Esophagus (tissue), 2 donors: Measurements from ENCODE around the gene SUGCT. TPM values are rescaled to one million over a fixed set of nuclear protein-coding genes. Genes with fewer than 3 reads are reported as not detected.
"Not testable (repeated sequence)": the region's sequence is repeated elsewhere in the genome, so short reads cannot be mapped to it uniquely, and the experiment has no call there.

Experiments
- H3K27ac ChIP-seq, 2 donors: one replicate each; pipeline ENCODE4 v1.5.1; 2013; ENCODE audit warnings: low read depth in 2 of 2, mild to moderate bottlenecking in 2 of 2, inconsistent platforms in 1 of 2, low read length in 1 of 2, moderate library complexity in 1 of 2
- H3K27me3 ChIP-seq, 2 donors: one replicate each; pipeline ENCODE4 v1.6.1; 2013; ENCODE audit warnings: low read length in 2 of 2, control low read depth in 1 of 2, mild to moderate bottlenecking in 1 of 2; ENCODE audit not compliant: insufficient read depth in 2 of 2, control insufficient read depth in 1 of 2
- H3K36me3 ChIP-seq, 2 donors: one replicate each; pipeline ENCODE4 v1.6.1; 2013; ENCODE audit warnings: low read length in 1 of 2; ENCODE audit not compliant: control insufficient read depth in 2 of 2, insufficient read depth in 2 of 2
- H3K4me1 ChIP-seq, 2 donors: one replicate each; pipeline ENCODE4 v1.6.1; 2013; ENCODE audit warnings: low read length in 1 of 2; ENCODE audit not compliant: control insufficient read depth in 2 of 2, insufficient read depth in 2 of 2
- H3K4me3 ChIP-seq, 2 donors: one replicate each; pipeline ENCODE4 v1.5.1; 2013; ENCODE audit warnings: low read length in 2 of 2, mild to moderate bottlenecking in 2 of 2, low read depth in 1 of 2, moderate library complexity in 1 of 2
- H3K9me3 ChIP-seq, 2 donors: one replicate each; pipeline ENCODE4 v1.6.1; 2013; ENCODE audit warnings: mild to moderate bottlenecking in 2 of 2, low read depth in 1 of 2, low read length in 1 of 2, moderate library complexity in 1 of 2; ENCODE audit not compliant: control insufficient read depth in 2 of 2, insufficient read depth in 1 of 2
- WGBS, 2 donors: extraction: QIAGEN DNeasy Blood & Tissue Kit; methylation state at CpG; one replicate each; pipeline ENCODE4 v1.1.7; 2013; 5-methylcytosine and 5-hydroxymethylcytosine counted together
- polyA plus RNA-seq, 2 donors: library from polyadenylated mRNA; stranded (reverse); fragments of 200-250 nt; gene quantifications; one replicate each; pipeline ENCODE4 v1.2.3, GENCODE V29; 2013
- donor health status: healthy with polysubstance abuse.
- donor health status: Bipolar disorder and iron deficiency.

Gene SUGCT
- polyA plus RNA-seq, 2 donors: 1.7 to 2.3 TPM

DNA sequence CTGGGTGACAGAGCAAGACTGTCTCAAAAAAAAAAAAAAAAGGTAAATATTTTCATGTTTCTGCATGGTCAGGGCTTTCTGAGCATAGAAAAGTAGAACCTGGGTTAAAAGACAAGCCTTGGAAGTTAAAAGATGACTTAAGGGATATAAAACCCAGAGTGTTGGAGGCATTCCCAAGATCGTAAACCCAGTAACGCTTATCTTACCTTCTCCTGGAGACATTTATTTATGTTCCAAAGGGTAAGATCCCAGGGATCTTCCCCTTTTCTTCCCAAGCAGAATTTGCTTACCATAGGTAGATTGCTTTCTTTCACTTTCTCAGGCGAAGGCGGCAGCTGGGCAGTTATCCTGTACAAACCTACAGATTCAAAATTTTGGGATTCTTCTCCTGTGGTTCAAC is 22.2 kb downstream of the SUGCT start:
- no peaks in the 10 kb centered on the region for H3K4me1 ChIP-seq
- H3K9me3 ChIP-seq: no peaks in the 10 kb centered on the region
- no peaks in the 10 kb centered on the region for H3K36me3 ChIP-seq
- H3K27ac ChIP-seq: no peak overlapping the region
- H3K27me3 ChIP-seq: no peaks in the 10 kb centered on the region
- WGBS, 2 donors: 70 to 93% methylated on average over 4 of the region's 4 CpGs
- no peak overlapping the region for H3K4me3 ChIP-seq

GRCh38 chr7:40162516-40162915 is 27.7 kb downstream of the SUGCT start:
- no peaks in the 10 kb centered on the region for H3K9me3 ChIP-seq
- 78 to 83% methylated on average over 2 of the region's 2 CpGs for WGBS, 2 donors
- no peaks in the 10 kb centered on the region for H3K4me1 ChIP-seq
- no peaks in the 10 kb centered on the region for H3K27me3 ChIP-seq
- no peak overlapping the region for H3K4me3 ChIP-seq
- no peak overlapping the region for H3K27ac ChIP-seq
- no peaks in the 10 kb centered on the region for H3K36me3 ChIP-seq

- Histone ChIP-seq H3K4me1 (no peaks in the 10 kb centered on the region), H3K9me3 (no peaks in the 10 kb centered on the region), H3K27me3 (no peaks in the 10 kb centered on the region), H3K27ac (no peak overlapping the region), H3K4me3 (no peak overlapping the region), H3K36me3 (no peaks in the 10 kb centered on the region)
- WGBS, 2 donors: 59 to 71% methylated on average over 1 of the region's 1 CpG
Observed at GRCh38 chr7:40165216-40165615, 30.4 kb downstream of the SUGCT start.

DNA sequence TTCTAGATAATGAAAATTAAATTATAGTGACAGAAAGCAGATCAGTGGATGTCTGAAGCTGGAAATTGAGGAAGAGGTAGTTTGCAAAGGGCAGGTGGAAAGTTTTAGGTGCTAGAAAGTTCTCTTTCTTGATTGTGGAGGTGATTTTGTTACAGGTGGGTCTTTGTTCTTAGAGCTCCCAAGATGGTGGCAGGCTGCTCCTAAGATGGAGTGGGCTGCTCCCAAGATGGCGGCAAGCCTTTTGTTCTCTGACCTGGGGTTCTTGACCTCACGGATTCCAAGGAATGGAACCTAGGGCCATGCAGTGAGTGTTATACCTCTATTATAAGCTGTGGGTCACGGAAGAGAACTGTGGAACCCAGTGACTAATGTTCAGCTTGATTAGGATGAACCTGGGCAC is 32.5 kb downstream of the SUGCT start:
- 91 to 97% methylated on average over 3 of the region's 3 CpGs for WGBS, 2 donors
- Histone ChIP-seq H3K4me3 (no peak overlapping the region), H3K27ac (no peak overlapping the region), H3K9me3 (no peaks in the 10 kb centered on the region), H3K4me1 (no peaks in the 10 kb centered on the region), H3K36me3 (no peaks in the 10 kb centered on the region), H3K27me3 (no peaks in the 10 kb centered on the region)

DNA sequence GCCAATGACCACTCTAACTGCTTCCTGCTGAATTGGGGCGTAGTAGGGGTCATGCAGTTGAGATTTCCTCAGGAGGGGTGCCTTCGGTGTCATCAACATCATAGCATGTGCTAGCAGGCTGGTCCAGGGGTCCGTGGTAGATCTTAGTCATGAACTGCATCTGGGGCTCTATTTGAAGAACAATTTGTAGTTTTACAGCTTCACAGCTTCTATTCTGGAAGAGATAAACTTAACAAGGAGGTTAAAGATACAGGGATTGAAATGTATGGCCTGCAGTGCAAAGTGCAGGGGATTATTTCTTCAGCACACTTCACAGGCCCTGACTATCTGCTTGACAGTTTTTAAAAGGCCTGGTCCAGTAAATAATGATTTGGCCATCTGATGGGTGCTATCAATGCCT is 33.5 kb downstream of the SUGCT start:
- not testable (repeated sequence) for H3K9me3 ChIP-seq, H3K27me3 ChIP-seq, H3K4me1 ChIP-seq, H3K27ac ChIP-seq, H3K4me3 ChIP-seq, H3K36me3 ChIP-seq
- WGBS, 2 donors: 89 to 96% methylated on average over 3 of the region's 3 CpGs

DNA sequence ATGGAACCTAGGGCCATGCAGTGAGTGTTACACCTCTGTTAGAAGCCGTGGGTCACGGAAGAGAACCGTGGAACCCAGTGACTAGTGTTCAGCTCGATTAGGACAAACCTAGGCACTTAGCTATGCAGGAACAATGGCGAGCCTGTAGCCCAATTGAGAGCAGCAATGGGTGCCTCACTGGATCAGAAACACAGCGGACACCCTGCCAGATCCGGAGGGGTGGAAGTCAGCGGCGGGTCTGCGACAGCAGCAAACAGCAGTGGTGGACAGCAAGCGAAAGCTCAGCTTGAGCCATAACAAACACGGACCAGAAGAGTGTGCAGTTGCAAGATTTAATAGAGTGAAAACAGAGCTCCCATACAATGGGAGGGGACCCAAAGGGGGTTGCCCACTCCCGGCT is 38.3 kb downstream of the SUGCT start:
- WGBS, 2 donors: 87 to 90% methylated on average over 13 of the region's 13 CpGs
- H3K27ac ChIP-seq, H3K36me3 ChIP-seq, H3K4me1 ChIP-seq, H3K27me3 ChIP-seq, H3K4me3 ChIP-seq, H3K9me3 ChIP-seq: not testable (repeated sequence)

GRCh38 chr7:40175256-40175655 is 40.5 kb downstream of the SUGCT start:
- not testable (repeated sequence) for H3K4me3 ChIP-seq, H3K4me1 ChIP-seq, H3K27ac ChIP-seq, H3K36me3 ChIP-seq, H3K9me3 ChIP-seq, H3K27me3 ChIP-seq
- 91 to 94% methylated on average over 6 of the region's 6 CpGs for WGBS, 2 donors

- H3K9me3 ChIP-seq: no peaks in the 10 kb centered on the region
- H3K27ac ChIP-seq: no peak overlapping the region
- H3K36me3 ChIP-seq: no peaks in the 10 kb centered on the region
- no peak overlapping the region for H3K4me3 ChIP-seq
- H3K4me1 ChIP-seq: no peaks in the 10 kb centered on the region
- 84 to 91% methylated on average over 9 of the region's 9 CpGs for WGBS, 2 donors
- H3K27me3 ChIP-seq: no peaks in the 10 kb centered on the region
Observed at GRCh38 chr7:40175725-40176510, 41.1 kb downstream of the SUGCT start.

DNA sequence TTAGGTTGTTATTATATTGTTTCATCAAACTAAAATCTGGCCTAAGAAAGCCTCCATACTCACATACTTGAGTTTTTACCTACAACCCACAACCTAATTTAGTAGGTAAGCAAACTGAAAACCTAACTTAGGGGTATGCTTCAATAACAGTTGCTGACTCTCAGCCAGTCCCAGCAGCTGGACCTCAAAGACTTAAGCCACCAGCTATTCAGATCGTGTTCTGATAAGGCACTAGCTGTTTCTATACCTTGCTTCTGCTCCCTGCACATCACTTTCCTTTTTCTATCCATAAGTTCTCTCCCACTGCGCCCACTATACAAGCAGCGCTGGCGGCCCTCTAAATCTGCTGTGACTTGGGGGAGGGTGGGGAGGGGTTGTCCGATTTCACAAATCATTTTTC is 42.3 kb downstream of the SUGCT start:
- Histone ChIP-seq H3K4me1 (no peaks in the 10 kb centered on the region), H3K36me3 (no peaks in the 10 kb centered on the region), H3K27me3 (no peaks in the 10 kb centered on the region), H3K27ac (no peak overlapping the region), H3K4me3 (no peak overlapping the region), H3K9me3 (no peaks in the 10 kb centered on the region)
- 87 to 90% methylated on average over 5 of the region's 5 CpGs for WGBS, 2 donors

DNA sequence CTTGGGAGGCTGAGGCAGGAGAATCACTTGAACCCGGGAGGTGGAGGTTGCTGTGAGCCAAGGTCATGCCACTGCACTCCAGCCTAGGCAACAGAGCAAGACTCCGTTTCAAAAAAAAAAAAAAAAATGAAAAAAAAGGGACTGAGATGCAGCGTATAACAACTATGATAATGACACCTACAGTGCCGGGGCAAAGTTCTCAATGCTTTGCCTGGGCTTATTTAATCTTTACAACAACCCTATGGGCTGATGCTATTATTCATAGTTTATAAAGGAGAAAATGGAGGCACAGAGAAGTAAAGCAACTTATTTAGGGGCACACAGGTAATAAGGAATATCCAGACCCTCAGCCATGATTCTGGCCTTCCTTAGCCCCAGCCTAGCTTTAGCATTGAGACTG is 47.6 kb downstream of the SUGCT start:
- Histone ChIP-seq H3K4me1 (no peaks in the 10 kb centered on the region), H3K36me3 (no peaks in the 10 kb centered on the region), H3K27ac (no peak overlapping the region), H3K4me3 (no peak overlapping the region), H3K9me3 (no peaks in the 10 kb centered on the region), H3K27me3 (no peaks in the 10 kb centered on the region)
- 84 to 95% methylated on average over 4 of the region's 4 CpGs for WGBS, 2 donors
